Kidney (tissue), 14 donors: ENCODE data around the gene ABL1. TPM values are rescaled to one million over a fixed set of nuclear protein-coding genes. Genes with fewer than 3 reads are reported as not detected.
A peak's percentile ranks its signal among the peaks of the same experiment; 100 is the strongest.

Experiments
- DNase-seq, 5 donors: peaks; one replicate each; pipeline ENCODE4 v3.0.0-alpha.2; 2013 to 2020
- FAIRE-seq: peaks from 2 replicates; lab custom pipeline; 2012; peaks lifted over from hg19 to GRCh38; lab: Jason Lieb, UNC
- H3K27ac ChIP-seq, 2 donors: one replicate each; pipeline ENCODE4 v1.7.0; 2013; ENCODE audit warnings: low read depth in 2 of 2, low read length in 2 of 2, inconsistent platforms in 1 of 2
- H3K27me3 ChIP-seq: one replicate; pipeline ENCODE4 v1.7.1; 2013; ENCODE audit warnings: low read length, inconsistent platforms; ENCODE audit not compliant: control insufficient read depth, insufficient read depth
- H3K36me3 ChIP-seq, 3 donors: one replicate each; pipeline versions ENCODE4 v1.7.0 to v1.7.1; 2013; ENCODE audit warnings: low read length in 3 of 3, control low read depth in 1 of 3, inconsistent platforms in 1 of 3; ENCODE audit not compliant: insufficient read depth in 3 of 3, control insufficient read depth in 2 of 3
- H3K4me1 ChIP-seq, 3 donors: one replicate each; pipeline versions ENCODE4 v1.7.0 to v1.7.1; 2013; ENCODE audit warnings: low read length in 3 of 3, inconsistent platforms in 1 of 3, low read depth in 1 of 3; ENCODE audit not compliant: control insufficient read depth in 2 of 3, insufficient read depth in 2 of 3
- H3K4me3 ChIP-seq, 3 donors: one replicate each; pipeline versions ENCODE4 v1.7.0 to v1.8.1; 2013; ENCODE audit warnings: low read length in 3 of 3, control low read depth in 1 of 3, inconsistent platforms in 1 of 3
- H3K9ac ChIP-seq, 3 donors: one replicate each; pipeline versions ENCODE4 v1.7.0 to v1.7.1; 2013; ENCODE audit warnings: low read length in 3 of 3, control low read depth in 1 of 3, inconsistent platforms in 1 of 3
- H3K9me3 ChIP-seq, 3 donors: one replicate each; pipeline versions ENCODE4 v1.7.0 to v1.7.1; 2013; ENCODE audit warnings: low read length in 3 of 3, control low read depth in 1 of 3, inconsistent platforms in 1 of 3; ENCODE audit not compliant: control insufficient read depth in 2 of 3, insufficient read depth in 1 of 3
- CTCF ChIP-seq: IDR thresholded peaks from 3 replicates; pipeline ENCODE4 v1.5.1; 2012; ENCODE audit warnings: mild to moderate bottlenecking, moderate library complexity, borderline replicate concordance; ENCODE audit not compliant: insufficient read depth; ENCODE audit errors: extremely low read depth
- intact Hi-C: fragments of 100-400 bp; cut with DNase I; formaldehyde crosslinking; loops from one replicate; pipeline ENCODE4 v1.11.1; 2022
- polyA plus RNA-seq: library from polyadenylated mRNA; stranded (reverse); fragments of 350-450 nt; fragmentation: Illumina TruSeq; extraction: RNeasy Lipid Tissue Mini Kit (QIAGEN cat#74804); gene quantifications from one replicate; pipeline ENCODE4 v1.2.3, GENCODE V29; 2014; ENCODE audit warnings: low read depth, low replicate concordance; ENCODE audit not compliant: insufficient read depth
- total RNA-seq: library from RNA; stranded (reverse); fragmentation: NEBNext Ultra II Directional; extraction: Animal tissue kit (Norgen Biotek cat#: 25700); gene quantifications from one replicate; pipeline ENCODE4 v1.2.1, GENCODE V29; 2021
- donor health status: control.
- donor health status: control.
- donor health status: control.
- donor health status: control.
- donor health status: control.
- donor health status: DM: yes; HTN: yes; CAD: no.
- donor health status: Normal renal cell carcinoma (clear cell type).

ABL1 gene
- total and polyA plus RNA-seq, 2 donors from 2014 or later, result 15.0 to 63.6 TPM

GRCh38 chr9:130887494-130888144 is 52.6 kb downstream of the ABL1 start:
- intact Hi-C loops, result no loop called here
- peak in 2 of 5 donors; percentile 34 to 62 for DNase-seq
- no peaks in the 10 kb centered on the region for H3K4me1 ChIP-seq
- H3K27ac ChIP-seq, result no peak overlapping the region
- FAIRE-seq, result no peak
- H3K9ac ChIP-seq, result no peak overlapping the region
- no peaks in the 10 kb centered on the region for H3K27me3 ChIP-seq
- H3K4me3 ChIP-seq, result no peak overlapping the region
- peaks cover 2 to 42% (median 25%) of the 10 kb centered on the region in 3 donors for H3K36me3 ChIP-seq
- no peaks in the 10 kb centered on the region for H3K9me3 ChIP-seq
- TF ChIP-seq CTCF, result no peak

GRCh38 chr9:130888146-130888885 is 53.3 kb downstream of the ABL1 start:
- Histone ChIP-seq H3K9me3 (no peaks in the 10 kb centered on the region), H3K4me1 (no peaks in the 10 kb centered on the region), H3K9ac (no peak overlapping the region), H3K27me3 (no peaks in the 10 kb centered on the region), H3K4me3 (no peak overlapping the region), H3K27ac (no peak overlapping the region), H3K36me3 (peaks cover 2 to 42% (median 23%) of the 10 kb centered on the region in 3 donors)
- DNase-seq (peak in 1 of 5 donors; percentile 53), FAIRE-seq (no peak)
- intact Hi-C loops, result no loop called here
- no peak for TF ChIP-seq CTCF

GRCh38 chr9:130890124-130890523 is 55.1 kb downstream of the ABL1 start:
- H3K4me1 ChIP-seq, result no peaks in the 10 kb centered on the region
- no peaks in the 10 kb centered on the region for H3K9me3 ChIP-seq
- H3K36me3 ChIP-seq, result peaks cover 0 to 29% (median 12%) of the 10 kb centered on the region in 3 donors
- intact Hi-C loops, result no loop called here
- H3K27ac ChIP-seq, result no peak overlapping the region
- H3K27me3 ChIP-seq, result no peaks in the 10 kb centered on the region
- H3K4me3 ChIP-seq, result no peak overlapping the region
- FAIRE-seq (no peak), DNase-seq (peak in 2 of 5 donors; percentile 28 to 29)
- TF ChIP-seq CTCF, result no peak
- no peak overlapping the region for H3K9ac ChIP-seq
